ENCODE data around the gene MAP2K7. TPM values are rescaled to one million over a fixed set of nuclear protein-coding genes. Genes with fewer than 3 reads are reported as not detected.

Gene MAP2K7
- total RNA-seq, 1 experiment from 2014 or later = 59.1 TPM

GRCh38 chr19:7879111-7879807 lies 24.4 kb upstream of the MAP2K7 start:
- no peak overlapping the region for H2AFZ ChIP-seq (ENCODE audit: low read depth, low read length, poor library complexity, severe bottlenecking)
- CTCF ChIA-PET = interaction anchor here (1.2 kb wide), 1 partner anchor 10 kb away, joined by 7 read pairs; no protein-coding TSS in a partner anchor
- no peak overlapping the region; the same call in 1 of the 2 replicates for H3K27ac ChIP-seq (ENCODE audit: low read depth, low read length)

More at GRCh38 chr19:7879111-7879807, 24.4 kb upstream of the MAP2K7 start:
- no peak overlapping the region for H3K4me3 ChIP-seq (replicated peaks in 1 of 2; ENCODE audit: low read depth in 1 of 2, low read length in 2 of 2)
- H3K9me2 ChIP-seq (ENCODE audit: insufficient read depth) = no peaks in the 10 kb centered on the region
- no peak overlapping the region for H3K4me2 ChIP-seq (ENCODE audit: low read length)
- peaks cover 4 to 15% of the 10 kb centered on the region in 2 experiments; a peak in 3 of 4 replicates for H3K4me1 ChIP-seq (ENCODE audit: control insufficient read depth in 1 of 2, insufficient read depth in 2 of 2, low read length in 2 of 2)
- ChIA-PET POLR2A (no interaction called here), RAD21 (ENCODE audit: low non-redundant PET in 1 of 2, low total read pairs in 2 of 2, uncharacterized antibody in 2 of 2, unreplicated experiment in 2 of 2) (no interaction called here)
- TF ChIP-seq JUND (IDR thresholded peaks at IDR 0.05) (no peak), EZH2phosphoT487 (IDR thresholded peaks at IDR 0.05; ENCODE audit: borderline replicate concordance) (no peak), ELF1 (IDR thresholded peaks at IDR 0.05; ENCODE audit: borderline replicate concordance, low read depth) (no peak), FOSL1 (IDR thresholded peaks at IDR 0.05; ENCODE audit: low read depth) (no peak), ATF3 (IDR thresholded peaks at IDR 0.05) (no peak), SRF (IDR thresholded peaks at IDR 0.05; ENCODE audit: low read depth) (no peak), TCF7L2 (IDR thresholded peaks at IDR 0.05; ENCODE audit: borderline replicate concordance, extremely low read depth, insufficient read depth, insufficient read length) (no peak), RAD21 (IDR thresholded peaks at IDR 0.05; ENCODE audit: low read depth) (no peak), SP1 (IDR thresholded peaks at IDR 0.05; ENCODE audit: low read depth) (no peak), CTCF (IDR thresholded peaks at IDR 0.05 in 2 of 3, conservative IDR thresholded peaks at IDR 0.05 in 1 of 3; ENCODE audit: borderline replicate concordance in 1 of 3, insufficient read depth in 1 of 3, low read depth in 2 of 3, low read length in 2 of 3) (no peak), YY1 (IDR thresholded peaks at IDR 0.05; ENCODE audit: extremely low read depth, insufficient replicate concordance, low read depth, low read length) (no peak), CEBPB (IDR thresholded peaks at IDR 0.05; ENCODE audit: low read depth) (no peak), REST (IDR thresholded peaks at IDR 0.05; ENCODE audit: low read depth) (no peak), ZNF274 (IDR thresholded peaks at IDR 0.05; ENCODE audit: low read depth, low read length) (no peak), EZH2 (IDR thresholded peaks at IDR 0.05) (no peak), MAX (IDR thresholded peaks at IDR 0.05) (no peak), POLR2AphosphoS5 (IDR thresholded peaks at IDR 0.05; ENCODE audit: low read depth, low read length) (no peak), POLR2A (IDR thresholded peaks at IDR 0.05; ENCODE audit: borderline replicate concordance, extremely low read depth, insufficient read depth, insufficient read length) (no peak), CBX3 (IDR thresholded peaks at IDR 0.05; ENCODE audit: low read depth) (no peak), ZFX (IDR thresholded peaks at IDR 0.05) (no peak; the same call in 1 of the 2 replicates)
- intact Hi-C loops (cut with micrococcal nuclease) = no loop called here
- H4K20me1 ChIP-seq (ENCODE audit: insufficient read depth) = no peaks in the 10 kb centered on the region
- H3K79me2 ChIP-seq (ENCODE audit: insufficient read depth, low read length) = no peaks in the 10 kb centered on the region
- H3K9ac ChIP-seq (ENCODE audit: low read length) = no peak overlapping the region
- H3K9me3 ChIP-seq (ENCODE audit: control insufficient read depth in 1 of 2, insufficient read depth in 1 of 2, low read depth in 1 of 2, low read length in 2 of 2) = no peaks in the 10 kb centered on the region
- H3K36me3 ChIP-seq (ENCODE audit: control insufficient read depth in 1 of 2, insufficient read depth in 2 of 2, low read length in 2 of 2) = no peaks in the 10 kb centered on the region
- ATAC-seq = no peak
- DNase-seq (ENCODE audit: low read depth, low spot score) = no peak
- H3K27me3 ChIP-seq (ENCODE audit: insufficient read depth, low read length) = no peaks in the 10 kb centered on the region
- BruUV-seq (replicated peaks) = no TSS peak

Data from HCT116 (cell line).